DMS 273 (cell line): ENCODE measurements around the gene OCRL.

Experiments
- DNase-seq: peaks from one replicate; lab custom pipeline; 2025; ENCODE audit not compliant: unreplicated experiment; lab: John Stamatoyannopoulos, UW

OCRL gene

DNA sequence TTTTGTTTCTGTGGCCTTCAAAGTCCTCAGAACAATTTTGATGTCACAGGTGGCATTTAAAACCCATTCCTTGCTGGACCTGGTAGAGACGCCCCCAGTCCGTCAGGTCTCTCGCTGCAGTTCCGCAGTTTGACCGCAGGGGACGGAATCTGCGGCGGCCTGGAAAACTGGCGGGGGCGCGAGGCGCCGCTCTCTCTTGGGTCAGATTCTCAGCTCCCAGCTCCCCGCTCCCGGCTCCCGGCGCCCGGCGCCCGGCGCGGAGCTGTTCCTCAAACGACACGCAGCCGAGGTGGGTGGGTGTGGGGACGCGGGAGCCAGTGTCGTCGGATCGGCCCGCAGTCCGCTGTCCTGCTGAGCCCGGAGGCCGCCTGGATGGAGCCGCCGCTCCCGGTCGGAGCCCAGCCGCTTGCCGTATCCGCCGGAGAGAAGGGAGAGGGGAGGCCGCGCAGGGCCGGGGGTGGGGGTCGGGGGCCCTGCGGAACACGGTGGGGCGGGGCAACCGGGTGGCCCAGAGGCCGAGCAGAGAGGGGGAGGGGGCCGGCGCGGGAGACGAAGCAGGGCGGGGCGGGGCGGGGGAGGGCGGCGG lies at the start of gene OCRL:
TSS of gene OCRL (plus strand) at position 192 of the 586 bp plus-strand sequence. CDS start at position 373, 181 bp downstream.
- DNase-seq = peak; percentile 86

DNA sequence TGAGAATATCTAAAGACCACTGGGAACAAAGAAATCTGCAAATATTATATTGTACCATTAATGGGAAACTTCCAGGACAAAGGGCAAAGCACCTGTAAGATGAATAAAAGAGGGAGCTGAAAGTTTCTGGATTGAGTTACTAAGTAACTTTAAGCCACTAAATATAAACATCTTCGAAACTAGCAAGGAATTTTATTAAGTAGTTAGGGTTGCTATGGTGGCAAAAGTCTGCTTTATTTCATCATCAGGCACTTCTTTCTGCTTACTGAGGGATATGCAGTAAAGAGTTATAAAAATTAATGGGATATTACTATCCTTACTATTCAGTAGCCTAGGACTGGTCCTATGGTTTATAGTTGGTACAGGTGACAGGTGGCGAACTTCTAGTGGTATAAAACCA lies 49.7 kb upstream of the OCRL start:
- DNase-seq = no peak

DNA sequence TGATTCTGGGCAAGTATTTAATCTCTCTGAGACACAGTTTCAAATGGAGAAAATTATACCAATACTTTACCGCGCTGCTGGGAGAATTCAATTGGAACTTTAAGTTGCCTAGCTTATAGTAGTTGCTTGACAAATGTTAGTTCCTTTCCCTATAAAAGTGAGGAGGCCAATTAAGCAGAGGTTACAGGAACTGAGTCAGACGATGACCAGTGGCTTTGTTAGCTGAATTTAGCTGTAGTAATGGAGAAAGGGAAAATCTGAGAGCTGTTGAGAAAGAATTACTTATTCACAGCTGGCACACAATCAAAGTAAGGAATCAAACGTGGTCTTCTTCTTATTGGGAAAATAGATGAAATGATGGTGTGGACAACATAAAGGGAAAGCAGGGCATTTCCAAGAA lies 46.4 kb upstream of the OCRL start:
- DNase-seq = no peak

DNA sequence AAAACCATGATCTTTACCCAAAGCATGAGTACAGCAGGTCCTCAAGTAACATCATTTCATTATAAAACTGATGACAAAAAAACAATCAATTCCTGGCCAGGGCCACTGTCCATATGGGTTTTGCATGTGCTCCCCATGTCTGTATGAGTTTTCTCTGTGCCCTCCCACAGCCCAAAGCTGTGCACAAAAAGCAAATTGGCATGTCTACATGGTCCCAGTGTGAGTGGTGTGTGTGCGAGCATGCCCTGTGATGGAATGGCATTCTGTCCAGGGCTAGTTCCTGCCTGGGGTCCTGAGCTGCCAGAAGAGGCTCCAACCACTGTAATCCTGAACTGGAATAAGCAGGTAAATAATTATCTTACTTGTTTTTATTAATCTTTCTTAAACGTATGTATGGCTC lies 45.2 kb upstream of the OCRL start:
- no peak for DNase-seq

DNA sequence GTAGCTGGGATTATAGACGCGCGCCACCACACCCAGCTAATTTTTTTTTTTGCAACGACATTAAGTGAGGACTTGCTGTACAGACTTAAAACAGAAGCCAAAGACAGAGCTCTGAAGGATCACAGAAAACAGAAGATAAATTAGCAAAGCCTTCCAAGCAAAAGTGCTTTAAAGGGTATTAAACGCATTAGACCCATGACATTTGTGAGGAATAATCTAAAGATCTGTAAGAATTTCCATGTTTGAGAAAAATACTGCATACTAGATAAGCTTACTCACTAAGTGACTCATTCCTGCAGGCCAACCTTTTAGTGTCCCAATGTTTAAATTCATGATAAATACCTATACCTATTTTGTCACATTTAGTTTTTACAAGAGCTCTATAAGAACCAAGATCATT lies 44.2 kb upstream of the OCRL start:
- DNase-seq = no peak

DNA sequence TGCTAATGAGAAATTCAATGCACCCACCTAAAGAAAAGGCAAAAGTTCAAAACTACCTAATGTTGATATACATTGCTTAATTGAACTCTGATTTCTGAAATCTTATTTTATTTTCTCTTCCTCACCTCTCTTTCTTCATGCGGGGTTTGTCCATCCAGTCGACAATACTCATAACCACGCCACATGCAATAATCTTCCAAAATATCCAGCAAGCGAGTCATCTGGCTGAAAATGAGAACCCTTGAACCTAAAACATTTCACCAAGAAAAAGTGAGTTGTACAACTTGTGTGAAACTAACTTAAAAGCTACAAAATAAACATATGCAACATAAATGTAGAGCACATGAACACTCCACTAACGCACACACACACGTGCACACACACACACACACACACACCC lies 43.4 kb upstream of the OCRL start:
- no peak for DNase-seq

DNA sequence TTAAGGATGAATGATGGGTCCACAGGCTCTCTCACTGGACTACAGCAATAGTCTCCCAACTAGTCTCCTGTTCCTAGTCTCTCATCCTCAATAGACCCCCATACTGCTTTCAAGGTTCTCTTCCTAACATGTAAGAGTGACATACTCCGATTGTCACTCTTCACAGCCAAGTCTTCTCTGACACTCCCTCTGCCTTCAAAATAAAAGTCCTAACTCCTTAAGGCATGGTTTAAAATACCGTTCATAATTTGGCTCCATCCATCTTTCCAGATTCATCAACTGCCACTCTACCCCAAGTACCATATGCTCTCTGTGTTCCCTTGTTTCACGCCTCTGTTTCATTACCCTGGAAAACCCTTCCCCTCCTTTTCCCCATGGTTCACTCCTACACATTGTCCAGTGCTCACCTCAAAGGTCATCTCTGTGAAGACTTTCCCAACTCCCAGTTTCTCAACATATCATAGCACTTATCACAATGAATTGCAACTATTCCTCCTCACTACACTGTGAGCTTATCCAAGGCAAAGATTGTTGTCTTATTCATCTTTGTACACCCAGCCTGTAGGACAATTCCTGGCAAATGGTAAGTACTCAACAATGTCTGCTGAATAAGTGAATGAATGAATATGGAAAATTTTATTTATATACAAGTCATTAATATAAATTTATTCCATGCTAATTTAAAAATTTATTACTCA lies 42.8 kb upstream of the OCRL start:
- DNase-seq = no peak

DNA sequence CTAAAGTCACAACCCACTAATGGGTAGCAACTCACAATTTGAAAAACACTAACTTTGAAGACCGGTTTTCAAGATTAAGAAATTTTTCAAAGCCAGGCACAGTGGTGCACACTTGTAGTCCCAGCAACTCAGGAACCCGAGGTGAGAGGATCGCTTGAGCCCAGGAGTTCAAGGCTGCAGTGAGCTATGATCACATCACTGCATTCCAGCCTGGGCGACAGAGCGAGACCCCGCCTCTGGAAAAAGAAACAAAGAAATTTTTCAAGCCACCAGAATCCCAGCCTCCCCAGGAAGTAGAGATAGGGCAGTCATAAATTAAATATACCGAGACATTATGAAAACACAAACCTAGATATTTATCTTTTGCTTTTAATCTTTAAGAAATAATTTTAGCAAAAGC lies 29.7 kb upstream of the OCRL start:
- DNase-seq = no peak

DNA sequence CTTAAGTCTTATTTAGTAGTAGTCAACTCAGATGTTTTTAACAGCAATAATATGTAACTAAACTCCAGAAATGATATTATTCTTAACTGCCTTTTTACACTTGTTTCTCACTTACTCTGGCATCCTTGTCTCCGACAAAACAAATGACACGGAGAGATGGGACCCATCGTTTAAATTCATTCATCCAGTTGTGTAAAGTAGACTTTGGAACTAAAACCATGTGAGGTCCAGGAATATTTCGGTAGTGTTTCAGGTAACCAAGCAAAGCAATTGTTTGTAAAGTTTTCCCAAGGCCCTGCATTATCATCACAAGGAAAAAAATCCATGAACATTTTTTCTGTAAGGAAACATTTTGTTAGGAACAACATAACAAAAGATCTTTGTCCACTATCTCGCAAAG lies 28.4 kb upstream of the OCRL start:
- DNase-seq = no peak

DNA sequence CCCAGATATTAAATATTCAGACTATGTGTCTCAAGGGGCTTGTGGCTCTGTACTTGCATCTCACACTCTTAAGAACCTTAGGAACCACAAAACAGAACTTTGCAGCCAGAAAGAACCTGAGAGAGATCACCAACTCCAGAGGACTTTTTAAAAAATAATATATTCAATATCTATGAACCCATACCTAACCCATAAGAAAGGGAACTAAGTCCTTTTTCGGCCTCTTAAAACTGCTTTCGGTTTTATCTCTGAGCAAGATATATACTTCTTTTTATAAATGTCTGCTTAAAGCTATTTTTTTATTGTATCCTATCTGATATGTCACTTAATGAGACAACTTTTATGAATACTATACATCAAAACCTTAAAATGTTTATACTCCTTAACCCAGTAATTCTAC lies 27.6 kb upstream of the OCRL start:
- no peak for DNase-seq

DNA sequence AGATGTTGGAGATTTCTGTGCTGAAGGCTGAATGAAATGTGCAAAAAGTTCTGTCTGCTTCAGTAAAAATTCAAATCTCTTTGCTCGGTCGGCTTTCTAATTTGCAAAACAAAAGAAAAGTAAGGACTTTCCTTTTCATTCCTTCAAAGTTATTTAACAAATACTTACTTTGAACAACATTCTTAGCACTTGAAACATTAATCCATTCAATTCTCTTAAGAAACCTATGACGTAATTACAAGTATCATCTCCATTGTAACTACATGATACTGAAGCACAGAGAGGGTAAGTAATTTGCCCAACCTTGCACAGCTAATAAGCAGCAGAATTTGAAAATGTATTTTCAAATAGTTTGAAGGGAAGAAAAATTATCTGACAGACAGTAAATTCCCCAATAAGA lies 23.7 kb upstream of the OCRL start:
- no peak for DNase-seq

DNA sequence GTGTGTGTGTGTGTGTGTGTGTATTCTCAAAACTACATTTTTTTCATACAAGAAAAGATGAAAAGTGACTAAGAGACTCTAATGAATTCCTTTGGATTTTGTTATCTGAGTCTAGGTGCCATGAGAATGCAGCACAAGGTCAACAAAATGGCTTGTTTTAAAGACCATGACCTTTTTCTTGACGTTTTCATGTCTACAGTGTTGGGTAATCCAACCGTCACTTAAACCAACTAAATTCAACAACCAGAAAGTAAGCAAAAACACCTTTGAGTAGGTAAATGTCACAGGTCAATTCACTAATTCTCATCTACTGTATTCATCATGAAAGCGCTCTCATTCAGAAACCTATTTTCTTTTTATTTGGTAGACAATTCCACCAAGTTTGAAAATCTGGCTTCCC lies 19.9 kb upstream of the OCRL start:
- no peak for DNase-seq

DNA sequence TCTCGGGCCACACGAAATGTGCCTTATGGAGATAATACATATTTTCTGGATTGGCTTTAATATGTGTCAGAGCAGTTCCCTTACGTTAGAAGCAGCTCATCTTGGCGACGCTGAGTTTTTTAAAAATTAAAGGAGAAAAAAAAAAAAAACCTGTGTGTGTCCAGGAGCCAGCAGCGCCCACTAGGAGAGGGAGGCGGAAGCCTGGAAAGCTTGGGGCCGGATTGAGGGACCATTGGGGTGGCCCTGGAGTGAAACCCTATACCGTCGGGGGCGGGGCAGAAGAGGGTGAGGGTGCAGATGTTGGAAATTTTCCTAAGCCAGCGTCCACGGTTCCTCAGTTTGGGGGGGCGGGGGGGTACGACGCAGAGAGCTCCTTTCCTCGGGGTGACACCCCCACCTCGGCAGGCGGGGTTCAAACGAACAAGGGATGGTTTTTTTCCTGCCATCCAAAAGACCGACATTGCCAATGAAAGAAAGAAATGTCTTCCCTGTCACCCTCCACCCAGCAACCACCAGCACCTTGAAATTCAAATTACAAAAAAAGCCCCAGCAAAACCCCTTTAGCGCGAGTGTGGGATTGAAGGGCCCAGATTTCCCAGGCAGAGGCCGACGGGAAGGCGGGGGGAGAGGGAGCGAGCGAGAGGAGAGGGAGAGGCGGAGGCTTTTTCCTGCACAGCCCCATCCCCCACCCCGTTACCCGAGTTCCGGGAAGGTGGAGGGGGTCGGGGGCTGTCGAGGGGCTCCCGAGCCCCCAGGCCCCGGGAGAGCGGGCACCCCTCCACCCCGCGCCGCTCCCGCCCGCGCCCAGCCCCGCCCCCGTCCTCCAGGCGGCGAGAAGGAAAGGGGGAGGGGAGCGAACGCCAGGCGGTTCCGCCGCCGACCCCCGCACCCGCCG lies 17.6 kb upstream of the OCRL start:
- DNase-seq = peak; percentile 80

DNA sequence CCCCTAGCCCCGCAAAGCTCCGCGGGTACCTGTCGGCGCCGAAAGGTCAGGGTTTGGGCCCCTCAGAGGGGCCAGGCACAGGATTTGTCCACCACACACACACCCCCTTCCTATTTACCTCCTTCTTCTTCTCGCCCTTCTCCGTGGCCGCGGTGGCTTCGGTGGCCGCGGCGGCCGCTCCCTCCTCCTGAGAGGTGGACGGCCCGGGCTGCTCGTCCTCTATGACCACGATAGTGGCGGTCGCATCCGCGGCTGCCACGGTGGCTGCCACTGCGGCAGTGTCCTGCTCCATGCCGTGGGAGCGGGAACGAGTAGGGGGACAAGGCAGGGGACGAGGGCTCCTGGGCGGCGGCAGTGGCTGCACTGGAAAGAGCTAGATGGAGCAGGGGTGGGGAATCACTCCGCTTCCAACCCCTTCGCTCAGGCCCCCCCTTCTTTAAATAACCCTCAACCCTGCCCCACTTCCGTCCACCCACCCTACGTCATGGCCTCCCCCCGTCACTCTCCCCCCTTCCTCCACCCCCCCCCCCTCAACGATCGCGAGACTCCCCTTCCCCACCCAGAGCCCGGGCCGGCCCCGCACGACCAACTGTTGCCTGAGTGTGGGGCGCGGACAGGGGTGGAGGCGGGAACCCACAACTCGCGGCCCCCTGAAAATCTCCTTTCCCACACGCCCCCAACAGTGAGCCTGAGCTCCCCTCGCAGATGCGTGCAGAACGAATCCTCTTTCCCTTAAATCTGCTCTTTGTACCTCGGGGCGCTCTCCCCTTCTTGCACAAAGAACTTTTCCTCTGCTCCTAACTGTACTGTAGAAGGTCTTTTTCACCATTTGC lies 16.8 kb upstream of the OCRL start, which contains the start of gene SMARCA1:
TSS of gene SMARCA1 (minus strand) at position 412 of the 833 bp plus-strand sequence. CDS start at position 292, 120 bp downstream.
- peak; percentile 63 for DNase-seq

DNA sequence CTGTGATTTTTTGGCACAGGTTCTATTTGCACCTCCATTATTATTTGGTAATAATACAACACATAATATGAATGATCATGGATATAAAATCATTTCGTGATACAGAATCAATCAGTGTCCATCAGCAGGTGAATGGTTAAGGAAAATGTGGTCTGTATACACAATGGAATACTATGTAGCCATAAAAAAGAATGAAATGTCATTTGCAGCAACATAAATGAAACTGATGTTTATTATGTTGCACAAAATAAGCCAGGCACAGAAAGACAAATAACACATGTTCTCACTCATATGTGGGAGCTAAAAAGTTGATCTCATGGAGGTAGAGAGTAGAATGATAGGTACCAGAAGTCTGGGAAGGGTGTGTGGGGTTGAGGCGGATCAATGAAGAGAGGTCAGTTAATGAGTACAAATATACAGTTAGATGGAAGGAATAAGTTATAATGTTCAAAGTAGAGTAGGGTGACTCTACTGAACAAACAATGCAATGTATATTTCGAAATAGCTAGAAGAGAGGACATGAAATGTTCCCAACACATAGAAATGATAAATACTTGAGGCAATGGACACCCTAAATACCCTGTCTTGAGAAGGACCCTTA lies 15.7 kb upstream of the OCRL start:
- no peak for DNase-seq

DNA sequence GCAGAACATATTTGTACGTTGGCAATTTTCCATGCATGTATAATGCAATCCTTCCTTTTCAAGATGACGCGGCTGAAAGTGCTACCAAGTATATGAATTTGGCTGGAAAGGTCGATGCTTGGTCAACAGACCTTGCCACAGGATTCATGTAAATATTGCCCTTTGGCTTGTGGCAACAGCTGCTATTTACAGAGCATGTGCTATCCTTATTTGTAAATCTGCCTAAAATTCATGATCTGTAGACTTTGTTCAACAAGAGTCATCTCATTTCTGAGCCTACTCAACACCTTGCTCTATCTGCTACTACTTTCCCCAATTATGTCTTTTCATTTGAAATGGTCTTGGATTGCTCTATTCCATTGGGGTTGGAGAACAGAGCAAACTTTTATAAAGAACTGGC lies 14.9 kb upstream of the OCRL start:
- DNase-seq = no peak

DNA sequence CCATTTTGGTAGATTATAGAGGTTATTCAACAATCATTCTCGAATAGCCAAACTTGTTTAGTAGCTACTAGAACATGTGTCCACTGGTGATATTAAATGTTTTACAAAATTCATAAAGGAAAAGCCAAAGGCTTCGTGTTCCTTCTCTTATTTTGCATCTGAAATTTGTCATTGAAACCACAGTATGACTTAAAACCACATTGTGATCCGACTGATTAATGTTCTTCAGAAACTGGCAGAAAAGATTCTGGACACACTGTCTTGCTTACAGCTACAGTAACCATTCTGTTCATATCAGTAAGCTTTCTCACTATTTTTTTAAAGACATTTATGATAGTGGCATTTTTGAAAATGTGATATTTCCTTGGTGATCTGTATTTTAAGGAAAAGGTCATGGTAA lies 14.2 kb upstream of the OCRL start:
- no peak for DNase-seq

DNA sequence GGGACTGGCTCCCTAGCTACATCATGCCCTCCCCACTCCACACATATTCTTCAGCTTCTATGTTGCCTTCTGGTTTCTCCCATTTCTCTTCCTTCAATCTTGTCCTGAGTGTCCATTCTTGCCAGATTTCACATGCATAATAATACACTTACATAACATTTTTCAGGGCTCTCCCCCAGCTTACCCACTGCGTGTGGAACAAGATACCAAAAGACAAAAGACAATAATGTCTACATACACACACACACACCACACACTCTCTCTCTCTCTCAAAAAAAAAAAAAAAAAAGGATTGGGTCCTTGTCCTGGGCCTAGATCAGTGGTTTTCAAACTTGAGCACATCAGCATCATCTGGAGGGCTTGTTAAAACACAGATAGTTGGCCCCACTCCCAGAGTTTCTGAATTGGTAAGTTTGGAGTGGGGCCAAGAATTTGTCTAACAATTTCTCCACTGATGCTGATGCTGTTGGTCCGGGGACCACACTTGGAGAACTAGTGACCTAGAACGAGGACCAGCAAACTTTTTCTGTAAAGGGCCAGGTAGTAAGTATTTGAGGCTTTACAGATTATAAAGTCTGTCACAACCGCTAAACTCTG lies 10.3 kb upstream of the OCRL start:
- peak; percentile 84 for DNase-seq

DNA sequence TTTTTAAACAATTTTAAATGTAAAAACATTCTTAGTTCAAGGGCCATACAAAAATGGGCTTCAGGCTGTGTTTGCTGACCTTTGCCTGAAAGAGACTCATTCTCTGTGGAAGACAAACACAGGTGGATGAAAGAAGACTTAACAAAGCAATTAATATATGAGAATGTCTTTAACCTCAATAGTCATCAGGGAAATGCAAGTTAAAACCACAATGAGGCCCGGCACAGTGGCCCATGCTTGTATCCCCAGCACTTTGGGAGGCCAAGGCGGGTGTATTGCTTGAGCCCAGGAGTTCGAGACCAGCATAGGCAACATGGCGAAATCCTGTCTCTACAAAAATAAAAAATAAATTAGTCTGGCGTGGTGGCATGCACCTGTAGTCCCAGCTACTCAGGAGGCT lies 9.6 kb upstream of the OCRL start:
- no peak for DNase-seq

DNA sequence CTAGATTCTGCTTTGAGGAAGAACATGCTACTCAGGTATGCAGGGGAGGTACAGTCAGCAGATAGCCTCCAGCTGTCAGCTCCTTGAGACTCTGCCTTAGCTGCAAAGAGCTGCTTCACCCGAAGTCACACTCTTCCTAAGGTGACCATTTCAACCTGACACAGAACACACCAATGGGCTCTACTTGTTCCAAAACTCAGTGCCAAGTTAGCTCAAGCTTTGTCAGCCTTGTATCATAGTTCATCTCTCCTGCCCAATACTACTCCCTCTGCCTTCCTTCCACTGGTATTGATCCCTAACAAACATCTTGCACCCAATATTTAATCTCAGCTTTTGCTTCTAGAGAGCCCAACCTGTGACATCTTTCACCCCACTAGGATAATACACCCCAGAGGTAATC lies 8.9 kb upstream of the OCRL start:
- DNase-seq = no peak
